ENCODE data around the gene KRT86.

- TF ChIP-seq, protein P1, sequence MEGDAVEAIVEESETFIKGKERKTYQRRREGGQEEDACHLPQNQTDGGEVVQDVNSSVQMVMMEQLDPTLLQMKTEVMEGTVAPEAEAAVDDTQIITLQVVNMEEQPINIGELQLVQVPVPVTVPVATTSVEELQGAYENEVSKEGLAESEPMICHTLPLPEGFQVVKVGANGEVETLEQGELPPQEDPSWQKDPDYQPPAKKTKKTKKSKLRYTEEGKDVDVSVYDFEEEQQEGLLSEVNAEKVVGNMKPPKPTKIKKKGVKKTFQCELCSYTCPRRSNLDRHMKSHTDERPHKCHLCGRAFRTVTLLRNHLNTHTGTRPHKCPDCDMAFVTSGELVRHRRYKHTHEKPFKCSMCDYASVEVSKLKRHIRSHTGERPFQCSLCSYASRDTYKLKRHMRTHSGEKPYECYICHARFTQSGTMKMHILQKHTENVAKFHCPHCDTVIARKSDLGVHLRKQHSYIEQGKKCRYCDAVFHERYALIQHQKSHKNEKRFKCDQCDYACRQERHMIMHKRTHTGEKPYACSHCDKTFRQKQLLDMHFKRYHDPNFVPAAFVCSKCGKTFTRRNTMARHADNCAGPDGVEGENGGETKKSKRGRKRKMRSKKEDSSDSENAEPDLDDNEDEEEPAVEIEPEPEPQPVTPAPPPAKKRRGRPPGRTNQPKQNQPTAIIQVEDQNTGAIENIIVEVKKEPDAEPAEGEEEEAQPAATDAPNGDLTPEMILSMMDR (IDR thresholded peaks at IDR 0.05): no peak
- TF ChIP-seq EHMT2 (IDR thresholded peaks at IDR 0.05; ENCODE audit: low read depth) (no peak), ELK1 (IDR thresholded peaks at IDR 0.05; ENCODE audit: low read depth, low read length) (no peak), HES2 (IDR thresholded peaks at IDR 0.05) (no peak), RAD21 (conservative IDR thresholded peaks at IDR 0.05 in 1 of 2, IDR thresholded peaks at IDR 0.05 in 1 of 2) (peak in 1 of 2 experiments; percentile 4; a peak in 1 of 5 replicates), KDM5A (IDR thresholded peaks at IDR 0.05) (no peak), TP53 (CRISPR knock-in tag; IDR thresholded peaks at IDR 0.05) (peak; percentile 78; the same call in 1 of the 2 replicates), RNF2 (IDR thresholded peaks at IDR 0.05; ENCODE audit: borderline replicate concordance, low read depth) (no peak), POLR2A (IDR thresholded peaks at IDR 0.05; ENCODE audit: low read length) (no peak), HOXB13 (CRISPR knock-in tag; IDR thresholded peaks at IDR 0.05; ENCODE audit: low read depth) (0 out of 2 replicates have a peak, but pooled peaks have one; percentile 28), ESRRA (IDR thresholded peaks at IDR 0.05; ENCODE audit: borderline replicate concordance, low read length) (no peak)
Measured at GRCh38 chr12:52247622-52248540, 26.6 kb upstream of the KRT86 start.
